Measurements from ENCODE around the gene THBS1.

THBS1 gene

DNA sequence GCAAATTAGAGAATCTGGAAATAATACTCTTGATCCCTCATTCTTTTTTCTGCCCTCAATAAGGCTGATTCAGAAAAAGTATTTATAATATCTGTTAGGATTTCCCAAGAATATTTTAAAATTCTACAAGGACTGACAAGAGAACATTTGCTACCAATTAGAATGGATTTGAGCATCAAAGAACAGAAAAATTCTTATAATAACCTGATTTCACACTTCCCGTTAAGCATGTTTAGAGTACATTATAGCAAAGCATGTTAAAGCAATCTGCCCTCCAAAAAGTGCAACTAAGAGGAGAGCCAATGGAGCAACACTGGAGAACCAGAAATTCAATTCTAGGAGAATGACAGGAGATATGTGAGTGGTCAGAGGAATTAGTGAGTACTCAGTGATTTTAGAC is 57.2 kb downstream of the THBS1 start:
- no peak for DNase-seq (ENCODE audit: low read depth)

- no peak for DNase-seq (ENCODE audit: low read depth)
Observed at GRCh38 chr15:39639037-39639436, 58.2 kb downstream of the THBS1 start.

- DNase-seq (ENCODE audit: low read depth) = no peak
Observed at GRCh38 chr15:39640665-39641064, 59.8 kb downstream of the THBS1 start.

GRCh38 chr15:39641191-39641889 is 60.5 kb downstream of the THBS1 start:
- DNase-seq (ENCODE audit: low read depth) = no peak

GRCh38 chr15:39642011-39642640 is 61.2 kb downstream of the THBS1 start:
- no peak for DNase-seq (ENCODE audit: low read depth)

GRCh38 chr15:39643727-39644126 is 62.8 kb downstream of the THBS1 start:
- DNase-seq (ENCODE audit: low read depth) = no peak

GRCh38 chr15:39644136-39644535 is 63.3 kb downstream of the THBS1 start:
- DNase-seq (ENCODE audit: low read depth) = no peak

GRCh38 chr15:39645138-39645975 is 64.5 kb downstream of the THBS1 start:
- DNase-seq (ENCODE audit: low read depth) = no peak

DNA sequence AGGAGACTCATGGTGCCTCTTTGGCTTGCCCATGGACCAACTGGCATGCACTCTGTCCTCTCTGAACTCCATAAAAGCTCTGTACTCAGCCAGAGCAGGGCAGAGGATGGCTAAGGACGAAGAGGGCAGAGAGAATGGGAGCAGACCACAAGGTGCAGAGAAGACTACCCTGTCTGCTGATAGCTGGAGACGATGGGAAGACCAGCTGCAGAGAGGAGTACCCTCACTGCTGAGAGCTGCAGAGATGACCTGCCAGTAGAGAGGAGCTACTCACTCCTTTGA is 65.0 kb downstream of the THBS1 start:
- DNase-seq (ENCODE audit: low read depth) = no peak

- DNase-seq (ENCODE audit: low read depth) = no peak
Observed at GRCh38 chr15:39646425-39646824, 65.5 kb downstream of the THBS1 start.
